KMS-11 (cell line): ENCODE results near the gene PIAS4.
A peak's percentile ranks its signal among the peaks of the same experiment; 100 is the strongest.

Experiments used
- H2AFZ ChIP-seq: fragments of 200-600 bp; sonication (generic); 2 replicates; pipeline ENCODE4 v1.6.1; 2016; ENCODE audit warnings: antibody characterized with exemption, mixed run types, low read depth
- H3K27ac ChIP-seq: fragments of 200-600 bp; sonication (generic); 2 replicates; pipeline ENCODE4 v1.6.1; 2016; ENCODE audit warnings: mild to moderate bottlenecking, mixed run types
- H3K27me3 ChIP-seq: fragments of 200-600 bp; sonication (generic); 2 replicates; pipeline ENCODE4 v1.6.1; 2017; ENCODE audit warnings: mild to moderate bottlenecking, low read depth, mixed run types, moderate library complexity; ENCODE audit not compliant: insufficient read depth
- H3K36me3 ChIP-seq: fragments of 200-600 bp; sonication (generic); 2 replicates; pipeline ENCODE4 v1.6.1; 2017; ENCODE audit warnings: mild to moderate bottlenecking, mixed run types; ENCODE audit not compliant: insufficient read depth
- H3K4me1 ChIP-seq: fragments of 200-600 bp; sonication (generic); 2 replicates; pipeline ENCODE4 v1.6.1; 2016; ENCODE audit warnings: mild to moderate bottlenecking, low read depth, mixed run types; ENCODE audit not compliant: poor library complexity, severe bottlenecking
- H3K4me2 ChIP-seq: fragments of 200-600 bp; sonication (generic); 2 replicates; pipeline ENCODE4 v1.7.0; 2016; ENCODE audit warnings: mild to moderate bottlenecking, mixed run types
- H3K4me3 ChIP-seq: fragments of 200-600 bp; sonication (generic); IDR thresholded peaks from 2 replicates; pipeline ENCODE4 v1.6.1; 2017; ENCODE audit warnings: low read depth, low read length, mixed read lengths; ENCODE audit not compliant: insufficient read depth
- H3K79me2 ChIP-seq: fragments of 200-600 bp; sonication (generic); 2 replicates; pipeline ENCODE4 v1.6.1; 2016; ENCODE audit warnings: low read depth, mixed run types; ENCODE audit not compliant: insufficient read depth
- H3K9ac ChIP-seq: fragments of 200-600 bp; sonication (generic); 2 replicates; pipeline ENCODE4 v1.6.1; 2016; ENCODE audit warnings: mild to moderate bottlenecking, mixed run types
- H4K20me1 ChIP-seq: fragments of 200-600 bp; sonication (generic); 2 replicates; pipeline ENCODE4 v1.6.1; 2016; ENCODE audit warnings: mild to moderate bottlenecking, mixed run types; ENCODE audit not compliant: insufficient read depth
- CTCF ChIP-seq: fragments of 200-600 bp; sonication (generic); conservative IDR thresholded peaks from 2 replicates; pipeline ENCODE4 v1.6.1; 2017; ENCODE audit warnings: low read depth, mild to moderate bottlenecking, antibody characterized with exemption, low read length, moderate library complexity, mixed read lengths

Gene PIAS4

GRCh38 chr19:3983936-3984583, 23.5 kb upstream of the PIAS4 start:
- Histone ChIP-seq H3K79me2 (peaks cover 60% of the 10 kb centered on the region), H3K27me3 (no peaks in the 10 kb centered on the region), H3K4me1 (peaks cover 40% of the 10 kb centered on the region), H2AFZ (no peak overlapping the region), H3K27ac (peak overlapping the region; percentile 94), H3K9ac (peak overlapping the region; percentile 97), H3K36me3 (peaks cover 44% of the 10 kb centered on the region), H3K4me2 (peak overlapping the region; percentile 94), H4K20me1 (peaks cover 25% of the 10 kb centered on the region), H3K4me3 (no peak overlapping the region)
- no peak for TF ChIP-seq CTCF

- Histone ChIP-seq H3K36me3 (peaks cover 39% of the 10 kb centered on the region), H3K4me3 (no peak overlapping the region), H3K79me2 (peaks cover 57% of the 10 kb centered on the region), H3K4me2 (peak overlapping the region; percentile 94), H4K20me1 (peaks cover 25% of the 10 kb centered on the region), H3K27me3 (no peaks in the 10 kb centered on the region), H3K9ac (peak overlapping the region; percentile 97), H3K27ac (peak overlapping the region; percentile 94), H2AFZ (no peak overlapping the region), H3K4me1 (peaks cover 45% of the 10 kb centered on the region)
- TF ChIP-seq CTCF: no peak
Measured at GRCh38 chr19:3984584-3984907, 23.0 kb upstream of the PIAS4 start.

GRCh38 chr19:3984908-3985642, 22.5 kb upstream of the PIAS4 start, which contains the start of gene EEF2:
Gene EEF2 (minus strand): TSS chr19:3985463. CDS start chr19:3985380, 83 bp downstream.
- Histone ChIP-seq H3K27me3 (no peaks in the 10 kb centered on the region), H3K36me3 (peaks cover 39% of the 10 kb centered on the region), H3K9ac (peak within 1 kb of the TSS; percentile 97), H3K4me2 (peak within 1 kb of the TSS; percentile 94), H3K4me1 (peaks cover 46% of the 10 kb centered on the region), H3K4me3 (no peak within 1 kb of the TSS), H2AFZ (peak within 1 kb of the TSS; percentile 80), H4K20me1 (peaks cover 25% of the 10 kb centered on the region), H3K79me2 (peaks cover 56% of the 10 kb centered on the region), H3K27ac (peak within 1 kb of the TSS; percentile 94)
- no peak for TF ChIP-seq CTCF

GRCh38 chr19:3985643-3986259, 21.8 kb upstream of the PIAS4 start:
- peaks cover 46% of the 10 kb centered on the region for H3K4me1 ChIP-seq

More at GRCh38 chr19:3985643-3986259, 21.8 kb upstream of the PIAS4 start:
- Histone ChIP-seq H3K9ac (peak overlapping the region; percentile 28; the same call in 1 of the 2 replicates), H4K20me1 (peaks cover 18% of the 10 kb centered on the region; the same call in 1 of the 2 replicates), H2AFZ (peak overlapping the region; percentile 80), H3K79me2 (peaks cover 49% of the 10 kb centered on the region), H3K27me3 (no peaks in the 10 kb centered on the region), H3K27ac (peak overlapping the region; percentile 62), H3K4me3 (no peak overlapping the region), H3K36me3 (peaks cover 34% of the 10 kb centered on the region), H3K4me2 (peak overlapping the region; percentile 79)
- no peak for TF ChIP-seq CTCF
